Epithelial cell of proximal tubule (primary cell): ENCODE measurements around the gene FBXO9. TPM values are rescaled to one million over a fixed set of nuclear protein-coding genes. Genes with fewer than 3 reads are reported as not detected.

ENCODE experiments used
- DNase-seq: peaks from one replicate; pipeline ENCODE4 v3.0.0-alpha.2; 2011; ENCODE audit warnings: low read depth
- H3K4me3 ChIP-seq: 2 replicates; pipeline ENCODE4 v1.5.1; 2011; ENCODE audit warnings: low read depth, mild to moderate bottlenecking, low read length
- total RNA-seq: library from RNA; depleted of rRNA; stranded (reverse); fragments of >200 nt; gene quantifications from 2 replicates; pipeline ENCODE4 v1.2.3, GENCODE V29; 2015
- TF ChIP-seq, protein P1 (sequence below): conservative IDR thresholded peaks from 2 replicates; pipeline ENCODE4 v1.5.1; 2012; ENCODE audit warnings: low read depth, mild to moderate bottlenecking, low read length

Gene FBXO9
- total RNA-seq, 1 donor from 2014 or later = 48.8 TPM

DNA sequence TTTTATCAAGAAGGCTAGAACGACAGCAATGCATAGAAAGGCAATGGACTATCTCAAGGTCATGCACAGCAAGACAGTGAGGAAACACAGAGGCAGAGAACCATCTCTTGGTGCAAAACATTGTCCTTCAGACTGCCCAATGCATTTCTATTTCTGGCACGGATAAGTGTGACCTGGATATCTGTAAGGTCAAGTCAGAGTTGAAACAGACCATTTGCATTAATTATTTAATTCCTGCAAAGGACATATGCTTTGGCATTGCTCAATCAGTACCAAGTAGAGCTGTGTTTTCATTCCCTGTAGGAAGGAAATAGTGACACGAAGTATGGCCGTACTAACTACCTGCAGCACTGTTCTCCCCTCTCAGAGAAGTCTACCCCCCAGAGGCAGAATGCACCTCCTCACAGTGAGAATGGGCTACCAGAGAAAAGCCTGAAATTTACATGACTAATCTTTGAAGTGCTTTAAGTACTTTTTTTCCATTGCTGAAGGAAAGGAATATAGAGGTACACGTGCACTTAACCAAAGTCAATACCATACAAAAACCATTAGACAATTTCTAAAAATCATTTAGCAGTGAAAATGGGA is 38.0 kb upstream of the FBXO9 start:
- no peak overlapping the region for H3K4me3 ChIP-seq
- no peak for DNase-seq
- TF ChIP-seq, protein P1, sequence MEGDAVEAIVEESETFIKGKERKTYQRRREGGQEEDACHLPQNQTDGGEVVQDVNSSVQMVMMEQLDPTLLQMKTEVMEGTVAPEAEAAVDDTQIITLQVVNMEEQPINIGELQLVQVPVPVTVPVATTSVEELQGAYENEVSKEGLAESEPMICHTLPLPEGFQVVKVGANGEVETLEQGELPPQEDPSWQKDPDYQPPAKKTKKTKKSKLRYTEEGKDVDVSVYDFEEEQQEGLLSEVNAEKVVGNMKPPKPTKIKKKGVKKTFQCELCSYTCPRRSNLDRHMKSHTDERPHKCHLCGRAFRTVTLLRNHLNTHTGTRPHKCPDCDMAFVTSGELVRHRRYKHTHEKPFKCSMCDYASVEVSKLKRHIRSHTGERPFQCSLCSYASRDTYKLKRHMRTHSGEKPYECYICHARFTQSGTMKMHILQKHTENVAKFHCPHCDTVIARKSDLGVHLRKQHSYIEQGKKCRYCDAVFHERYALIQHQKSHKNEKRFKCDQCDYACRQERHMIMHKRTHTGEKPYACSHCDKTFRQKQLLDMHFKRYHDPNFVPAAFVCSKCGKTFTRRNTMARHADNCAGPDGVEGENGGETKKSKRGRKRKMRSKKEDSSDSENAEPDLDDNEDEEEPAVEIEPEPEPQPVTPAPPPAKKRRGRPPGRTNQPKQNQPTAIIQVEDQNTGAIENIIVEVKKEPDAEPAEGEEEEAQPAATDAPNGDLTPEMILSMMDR = no peak

DNA sequence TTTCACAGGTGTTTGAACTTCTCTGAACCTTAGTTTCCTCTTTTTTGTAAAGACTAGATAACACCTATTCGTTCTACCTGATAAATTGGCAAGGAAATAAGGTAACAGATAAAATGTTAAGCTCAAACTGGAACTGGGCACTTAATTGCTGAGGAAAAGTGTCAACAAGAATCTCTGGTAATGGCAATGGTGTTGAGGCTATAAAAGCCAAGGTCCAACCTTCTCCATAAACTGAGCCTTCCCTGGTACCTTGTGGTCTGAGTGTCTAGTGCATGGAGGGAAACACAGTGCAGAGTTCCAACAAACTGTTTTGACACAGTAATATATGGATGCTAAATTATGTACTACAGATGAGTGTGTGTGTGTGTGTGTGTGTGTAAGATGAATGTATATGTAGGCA is 36.7 kb upstream of the FBXO9 start:
- TF ChIP-seq, protein P1 = no peak
- no peak overlapping the region for H3K4me3 ChIP-seq
- no peak for DNase-seq

DNA sequence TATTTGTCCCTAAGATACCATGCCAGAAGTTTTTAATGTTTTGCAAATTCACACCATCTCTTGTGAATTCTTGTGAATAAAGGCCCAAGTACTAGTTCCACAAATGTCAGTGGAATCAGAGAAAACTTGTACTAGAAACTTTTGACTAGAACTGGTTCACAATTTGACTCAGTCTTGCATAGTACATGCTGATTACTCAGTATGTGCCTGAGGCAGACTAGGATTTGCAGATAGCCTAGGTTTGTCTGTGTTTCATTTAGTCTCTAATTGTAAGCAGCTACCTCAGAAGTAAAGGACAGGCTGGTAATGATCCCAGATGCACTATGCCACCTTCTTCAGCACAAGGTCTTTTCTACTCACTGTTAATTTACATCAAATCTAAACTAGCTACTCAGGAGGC is 35.9 kb upstream of the FBXO9 start:
- no peak for DNase-seq
- TF ChIP-seq, protein P1 = no peak
- no peak overlapping the region for H3K4me3 ChIP-seq

DNA sequence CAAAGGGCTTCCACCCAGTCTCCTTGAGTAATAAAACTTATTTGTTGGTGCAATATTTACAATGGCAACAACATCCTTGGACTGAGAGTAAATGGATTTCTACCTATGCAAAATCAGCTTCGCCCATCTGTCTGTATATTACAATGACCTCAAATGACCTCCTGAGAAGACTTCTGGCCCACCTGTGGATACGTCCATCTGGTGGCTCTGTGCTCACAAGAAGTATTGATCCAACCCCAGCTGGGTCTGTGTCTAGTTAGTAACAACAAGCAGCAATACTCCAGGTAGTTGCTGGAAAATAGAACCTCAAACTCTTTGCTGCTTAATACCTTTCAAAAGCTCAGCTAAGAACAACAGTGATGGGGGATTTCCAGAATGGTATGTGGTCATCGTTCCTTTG is 35.4 kb upstream of the FBXO9 start:
- TF ChIP-seq, protein P1 = no peak
- no peak overlapping the region for H3K4me3 ChIP-seq
- DNase-seq = no peak

DNA sequence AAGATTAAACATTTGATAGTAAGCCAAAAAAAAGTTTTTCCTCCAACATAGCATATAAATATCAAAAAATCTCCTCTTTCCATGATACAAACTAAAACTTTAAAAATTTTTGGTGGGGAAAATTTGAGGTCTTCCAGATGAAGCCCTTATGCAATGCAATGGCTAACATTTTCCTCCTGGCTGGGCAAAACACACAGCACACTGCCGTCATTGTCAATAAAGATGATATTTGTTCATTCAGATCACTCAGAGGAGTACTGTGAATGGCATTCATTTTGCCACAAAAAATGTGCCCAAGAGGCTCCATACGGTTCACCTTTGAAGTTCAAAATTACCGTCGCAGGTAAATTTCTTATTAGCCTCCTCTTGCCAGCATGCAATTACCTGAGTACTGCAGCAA is 33.9 kb upstream of the FBXO9 start:
- TF ChIP-seq, protein P1 = no peak

DNA sequence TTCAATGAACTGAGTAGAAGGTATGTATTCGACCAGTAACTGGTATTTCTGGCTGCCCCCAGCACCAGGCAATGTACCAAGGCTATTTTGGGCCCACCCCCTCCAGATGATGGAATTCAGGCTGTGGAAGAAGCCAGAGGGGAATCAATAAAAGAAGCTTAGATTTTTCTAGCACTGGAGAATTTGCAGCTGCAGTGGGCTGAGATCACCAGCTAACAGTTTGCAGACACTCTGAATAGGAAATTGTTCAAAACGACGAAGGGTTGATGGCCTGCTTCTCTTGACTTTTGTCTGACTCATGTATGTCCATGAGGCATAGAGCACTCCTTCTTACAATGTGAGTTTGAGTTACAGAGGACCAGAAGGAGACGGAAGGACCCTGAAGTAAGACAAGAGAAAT is 32.4 kb upstream of the FBXO9 start:
- TF ChIP-seq, protein P1 = no peak
- no peak for DNase-seq
- no peak overlapping the region for H3K4me3 ChIP-seq

More for the DNA sequence above, 33.9 kb upstream of the FBXO9 start:
- no peak for DNase-seq
- H3K4me3 ChIP-seq = no peak overlapping the region

DNA sequence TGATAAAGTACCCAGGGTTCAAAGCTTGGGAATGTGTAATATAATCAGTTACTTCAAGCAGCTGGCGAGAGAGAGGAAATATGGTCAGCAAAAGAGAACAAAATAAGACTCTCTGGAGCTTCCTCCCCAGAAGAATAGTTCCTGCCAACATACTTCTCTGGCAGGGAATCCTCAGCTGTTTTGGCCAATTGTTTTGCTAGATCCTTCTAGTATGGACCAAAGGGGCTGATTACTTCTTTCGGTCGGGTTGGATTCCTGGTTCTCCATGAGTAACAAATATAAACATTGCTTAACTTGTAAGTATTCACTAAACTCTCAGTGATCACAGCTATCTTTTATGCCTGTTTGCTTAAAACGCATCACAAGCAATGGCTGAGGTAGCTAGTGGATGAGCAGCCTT is 31.4 kb upstream of the FBXO9 start:
- no peak for DNase-seq

More for the DNA sequence above, 31.4 kb upstream of the FBXO9 start:
- H3K4me3 ChIP-seq = no peak overlapping the region
- TF ChIP-seq, protein P1 = no peak
